GM21786 (cell line): ENCODE measurements around the gene NPLOC4.

Experiments used
- ATAC-seq: cut with Tn5 transposase; IDR thresholded peaks from one replicate; pipeline ENCODE4 v1.9.1; 2021; ENCODE audit not compliant: unreplicated experiment

NPLOC4 gene

DNA sequence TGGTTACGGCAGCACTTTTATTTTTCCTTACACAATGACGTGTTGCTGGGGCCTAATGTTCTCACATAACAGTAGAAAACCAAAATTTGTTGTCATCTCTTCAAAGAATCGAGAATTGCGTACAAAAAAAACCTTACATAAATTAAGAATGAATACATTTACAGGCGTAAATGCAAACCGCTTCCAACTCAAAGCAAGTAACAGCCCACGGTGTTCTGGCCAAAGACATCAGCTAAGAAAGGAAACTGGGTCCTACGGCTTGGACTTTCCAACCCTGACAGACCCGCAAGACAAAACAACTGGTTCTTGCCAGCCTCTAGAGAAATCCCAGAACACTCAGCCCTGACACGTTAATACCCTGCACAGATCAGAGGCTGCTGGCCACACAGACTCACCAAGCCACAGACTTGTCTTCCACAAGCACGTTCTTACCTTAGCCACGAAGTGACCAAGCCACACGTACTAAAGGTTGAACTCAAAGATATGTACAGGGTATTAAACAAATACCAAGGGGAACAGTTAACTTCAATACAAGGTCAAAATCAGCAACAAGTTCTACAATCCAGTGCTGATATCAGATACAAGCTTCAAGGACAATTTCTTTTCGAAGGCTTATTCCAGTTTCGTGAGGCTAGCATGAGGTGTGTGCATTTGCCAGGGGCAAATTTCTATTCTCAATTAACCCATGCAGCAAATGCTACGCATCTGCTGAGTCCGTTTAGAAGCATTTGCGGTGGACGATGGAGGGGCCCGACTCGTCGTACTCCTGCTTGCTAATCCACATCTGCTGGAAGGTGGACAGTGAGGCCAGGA, 126.7 kb downstream of the NPLOC4 start:
- no peak for ATAC-seq

GRCh38 chr17:81509207-81509971, 127.5 kb downstream of the NPLOC4 start:
- no peak for ATAC-seq

DNA sequence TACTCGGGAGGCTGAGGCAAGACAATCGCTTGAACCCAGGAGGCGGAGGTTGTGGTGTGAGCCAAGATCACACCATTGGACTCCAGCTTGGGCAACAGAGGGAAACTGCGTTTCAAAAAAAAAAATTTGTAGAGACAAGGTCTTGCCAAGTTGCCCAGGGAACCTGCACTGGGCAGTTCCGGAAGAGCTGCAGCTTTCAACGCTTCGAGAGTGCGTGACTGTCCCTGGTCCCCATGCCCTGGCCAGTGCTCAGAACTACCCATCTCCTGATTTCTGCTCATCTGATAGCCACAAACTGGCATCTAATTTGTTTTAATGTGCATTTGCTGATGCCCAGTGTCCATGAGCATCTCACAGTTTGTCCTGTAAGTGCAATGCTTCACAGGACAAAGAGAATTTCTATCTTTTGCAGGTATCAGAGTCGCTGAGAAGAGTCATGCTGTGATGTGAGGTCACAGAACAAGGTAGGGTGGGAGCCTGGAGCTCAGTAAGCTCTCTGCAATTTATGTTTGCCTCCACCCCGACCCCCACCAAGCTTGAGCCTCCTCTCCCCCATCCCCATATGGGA, 128.2 kb downstream of the NPLOC4 start:
- no peak for ATAC-seq
